ENCODE measurements around the gene GRIN1.

- TF ChIP-seq GABPA (IDR thresholded peaks at IDR 0.05; ENCODE audit: low read depth, low read length): no peak
- no peak for TF ChIP-seq GABPA (CRISPR knock-in tag; IDR thresholded peaks at IDR 0.05; ENCODE audit: low read depth)
- TF ChIP-seq POLR2A (IDR thresholded peaks at IDR 0.05; ENCODE audit: insufficient read depth in 1 of 2, low read depth in 2 of 2, low read length in 2 of 2): no peak
- TF ChIP-seq ZNF276 (CRISPR knock-in tag; IDR thresholded peaks at IDR 0.05; ENCODE audit: low read depth): no peak
- no peak for TF ChIP-seq ATRX (CRISPR knock-in tag; IDR thresholded peaks at IDR 0.05; ENCODE audit: borderline replicate concordance)
- TF ChIP-seq HNF1A (IDR thresholded peaks at IDR 0.05; ENCODE audit: low read depth): no peak
- TF ChIP-seq HNF1A (CRISPR knock-in tag; IDR thresholded peaks at IDR 0.05; ENCODE audit: borderline replicate concordance): no peak
- no peak for TF ChIP-seq SMAD3 (CRISPR knock-in tag; IDR thresholded peaks at IDR 0.05)
- TF ChIP-seq SAFB2 (CRISPR knock-in tag; IDR thresholded peaks at IDR 0.05; ENCODE audit: borderline replicate concordance, low read depth): no peak
- no peak for TF ChIP-seq SP5 (CRISPR knock-in tag; IDR thresholded peaks at IDR 0.05; ENCODE audit: borderline replicate concordance, low read depth)
- TF ChIP-seq ZBTB43 (CRISPR knock-in tag; conservative IDR thresholded peaks at IDR 0.05): no peak
Measured at GRCh38 chr9:137191245-137191644, 52.3 kb downstream of the GRIN1 start.

All from HepG2 (cell line).